Neural cell (in vitro differentiated cells): ENCODE results near the gene BPIFB6. TPM values are rescaled to one million over a fixed set of nuclear protein-coding genes. Genes with fewer than 3 reads are reported as not detected.

ENCODE experiments used
- H2AFZ ChIP-seq: fragments of 200-600, 300-800 bp; sonication (generic), shearing (Covaris generic); 2 replicates; pipeline ENCODE4 v1.6.0; 2014; ENCODE audit warnings: low read depth, mild to moderate bottlenecking, antibody characterized with exemption, low read length, moderate library complexity
- H3F3A ChIP-seq: fragments of 200-600 bp; shearing (Covaris generic); 2 replicates; pipeline ENCODE4 v1.6.1; 2016; ENCODE audit warnings: mild to moderate bottlenecking, moderate library complexity, mixed read lengths, antibody characterized with exemption, low read length; ENCODE audit not compliant: insufficient read depth, poor library complexity, severe bottlenecking
- H3K27ac ChIP-seq: fragments of 200-600, 300-800 bp; sonication (generic), shearing (Covaris generic); 2 replicates; pipeline ENCODE4 v1.5.1; 2014; ENCODE audit warnings: mild to moderate bottlenecking, low read length, moderate library complexity
- H3K27me3 ChIP-seq: fragments of 300-800, 200-600 bp; sonication (generic), shearing (Covaris generic); 2 replicates; pipeline ENCODE4 v1.6.0; 2014; ENCODE audit warnings: mild to moderate bottlenecking, low read depth, low read length, moderate library complexity; ENCODE audit not compliant: insufficient read depth
- H3K36me3 ChIP-seq: fragments of 300-800, 200-600 bp; sonication (generic), shearing (Covaris generic); 2 replicates; pipeline ENCODE4 v1.5.1; 2014; ENCODE audit warnings: mild to moderate bottlenecking, antibody characterized with exemption, low read length, moderate library complexity; ENCODE audit not compliant: insufficient read depth
- H3K4me2 ChIP-seq: fragments of 300-800, 200-600 bp; sonication (generic), shearing (Covaris generic); 2 replicates; pipeline ENCODE4 v1.6.0; 2014; ENCODE audit warnings: mild to moderate bottlenecking, low read length
- H3K4me3 ChIP-seq: fragments of 300-800, 200-600 bp; sonication (generic), shearing (Covaris generic); 2 replicates; pipeline ENCODE4 v1.5.1; 2014; ENCODE audit warnings: mild to moderate bottlenecking, low read length, moderate library complexity
- H3K79me2 ChIP-seq: fragments of 200-600 bp; shearing (Covaris generic); replicated peaks from 2 replicates; pipeline ENCODE4 v1.6.0; 2014; ENCODE audit warnings: mild to moderate bottlenecking, low read length, moderate library complexity; ENCODE audit not compliant: insufficient read depth
- H3K9ac ChIP-seq: fragments of 300-800, 200-600 bp; sonication (generic), shearing (Covaris generic); 2 replicates; pipeline ENCODE4 v1.6.1; 2016; ENCODE audit warnings: mild to moderate bottlenecking, low read length, mixed read lengths
- H3K9me2 ChIP-seq: fragments of 200-600 bp; shearing (Covaris generic); 2 replicates; pipeline ENCODE4 v1.6.1; 2016; ENCODE audit warnings: mild to moderate bottlenecking, low read length, mixed read lengths; ENCODE audit not compliant: insufficient read depth
- H3K9me3 ChIP-seq: fragments of 200-600, 300-800 bp; sonication (generic), shearing (Covaris generic); 2 replicates; pipeline ENCODE4 v1.6.1; 2016; ENCODE audit warnings: mild to moderate bottlenecking, mixed run types, low read length, moderate library complexity, mixed read lengths
- H4K20me1 ChIP-seq: fragments of 200-600 bp; shearing (Covaris generic); 2 replicates; pipeline ENCODE4 v1.6.1; 2016; ENCODE audit warnings: mild to moderate bottlenecking, mixed run types; ENCODE audit not compliant: insufficient read depth
- EP300 ChIP-seq: fragments of 450-650 bp; conservative IDR thresholded peaks from 2 replicates; pipeline ENCODE4 v1.6.1; 2014; ENCODE audit warnings: antibody characterized with exemption, mild to moderate bottlenecking, moderate library complexity; ENCODE audit not compliant: poor library complexity, severe bottlenecking
- EZH2 ChIP-seq: fragments of 200-600, 300-800 bp; shearing (Covaris generic), sonication (generic); IDR thresholded peaks from 2 replicates; pipeline ENCODE4 v1.6.1; 2014; ENCODE audit warnings: antibody characterized with exemption, low read length, borderline replicate concordance, mild to moderate bottlenecking; ENCODE audit not compliant: insufficient read depth, poor library complexity, severe bottlenecking
- POLR2AphosphoS5 ChIP-seq: IDR thresholded peaks from 2 replicates; pipeline ENCODE4 v1.6.1; 2012
- RAD21 ChIP-seq: fragments of 450-650 bp; conservative IDR thresholded peaks from 2 replicates; pipeline ENCODE4 v1.6.1; 2014; ENCODE audit warnings: antibody characterized with exemption, mild to moderate bottlenecking, moderate library complexity
- polyA plus RNA-seq: library from polyadenylated mRNA; depleted of rRNA; stranded (reverse); fragments of >200 nt; gene quantifications from 2 replicates; pipeline ENCODE4 v1.2.3, GENCODE V29; 2014
- TF ChIP-seq, protein P1 (sequence below): fragments of 450-650 bp; IDR thresholded peaks from 2 replicates; pipeline ENCODE4 v1.5.1; 2014; ENCODE audit warnings: antibody characterized with exemption, mild to moderate bottlenecking, moderate library complexity; ENCODE audit not compliant: poor library complexity, severe bottlenecking
- TF ChIP-seq, protein P2 (sequence below): IDR thresholded peaks from 2 replicates; pipeline ENCODE4 v1.6.1; 2012; ENCODE audit warnings: borderline replicate concordance

The BPIFB6 gene
- polyA plus RNA-seq, 1 donor from 2014 or later = not detected

DNA sequence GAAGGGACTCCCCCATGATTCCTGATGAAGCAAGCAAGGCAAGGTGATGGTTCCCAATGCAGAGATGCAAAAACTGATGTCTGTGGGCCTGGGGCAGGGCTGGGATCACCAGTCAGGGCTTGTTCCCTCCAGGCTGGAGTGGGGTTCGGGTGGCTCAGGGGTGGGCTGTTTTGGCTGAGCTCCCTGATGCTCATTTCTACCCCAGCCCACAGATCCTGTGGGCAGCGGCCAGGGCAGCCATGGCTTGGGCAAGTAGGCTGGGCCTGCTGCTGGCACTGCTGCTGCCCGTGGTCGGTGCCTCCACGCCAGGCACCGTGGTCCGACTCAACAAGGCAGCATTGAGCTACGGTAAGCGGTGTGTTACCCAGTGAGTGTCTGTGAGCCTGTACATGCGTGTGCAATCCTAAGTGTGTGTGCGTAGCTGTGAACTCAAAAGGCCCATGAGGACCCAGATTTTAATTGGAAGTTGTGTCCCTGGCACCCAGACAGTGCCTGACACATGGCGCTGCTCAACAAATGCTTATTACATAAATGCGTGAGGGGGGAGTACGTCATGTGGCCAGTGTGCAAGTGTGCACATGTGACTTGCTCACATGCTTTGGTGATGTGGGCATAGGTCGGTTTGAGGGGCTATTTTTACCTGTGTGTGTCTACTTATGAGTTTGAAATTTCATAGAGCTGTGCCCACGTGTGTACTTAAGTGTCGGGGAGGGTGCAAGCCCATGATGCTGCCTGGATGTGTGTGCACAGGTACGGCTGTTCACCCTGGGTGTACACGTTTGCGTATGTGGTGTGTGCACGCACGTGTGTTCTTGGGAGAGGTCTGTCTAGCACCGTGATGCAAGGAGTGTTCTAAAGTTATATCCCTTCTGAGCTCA, 22.9 kb upstream of the BPIFB6 start:
- Histone ChIP-seq H3K9me3 (peaks cover 3% of the 10 kb centered on the region), H3K27ac (no peak overlapping the region)
- TF ChIP-seq, protein P1, sequence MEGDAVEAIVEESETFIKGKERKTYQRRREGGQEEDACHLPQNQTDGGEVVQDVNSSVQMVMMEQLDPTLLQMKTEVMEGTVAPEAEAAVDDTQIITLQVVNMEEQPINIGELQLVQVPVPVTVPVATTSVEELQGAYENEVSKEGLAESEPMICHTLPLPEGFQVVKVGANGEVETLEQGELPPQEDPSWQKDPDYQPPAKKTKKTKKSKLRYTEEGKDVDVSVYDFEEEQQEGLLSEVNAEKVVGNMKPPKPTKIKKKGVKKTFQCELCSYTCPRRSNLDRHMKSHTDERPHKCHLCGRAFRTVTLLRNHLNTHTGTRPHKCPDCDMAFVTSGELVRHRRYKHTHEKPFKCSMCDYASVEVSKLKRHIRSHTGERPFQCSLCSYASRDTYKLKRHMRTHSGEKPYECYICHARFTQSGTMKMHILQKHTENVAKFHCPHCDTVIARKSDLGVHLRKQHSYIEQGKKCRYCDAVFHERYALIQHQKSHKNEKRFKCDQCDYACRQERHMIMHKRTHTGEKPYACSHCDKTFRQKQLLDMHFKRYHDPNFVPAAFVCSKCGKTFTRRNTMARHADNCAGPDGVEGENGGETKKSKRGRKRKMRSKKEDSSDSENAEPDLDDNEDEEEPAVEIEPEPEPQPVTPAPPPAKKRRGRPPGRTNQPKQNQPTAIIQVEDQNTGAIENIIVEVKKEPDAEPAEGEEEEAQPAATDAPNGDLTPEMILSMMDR = no peak
- no peak for TF ChIP-seq POLR2AphosphoS5
- TF ChIP-seq EP300 = no peak
- TF ChIP-seq, protein P2, sequence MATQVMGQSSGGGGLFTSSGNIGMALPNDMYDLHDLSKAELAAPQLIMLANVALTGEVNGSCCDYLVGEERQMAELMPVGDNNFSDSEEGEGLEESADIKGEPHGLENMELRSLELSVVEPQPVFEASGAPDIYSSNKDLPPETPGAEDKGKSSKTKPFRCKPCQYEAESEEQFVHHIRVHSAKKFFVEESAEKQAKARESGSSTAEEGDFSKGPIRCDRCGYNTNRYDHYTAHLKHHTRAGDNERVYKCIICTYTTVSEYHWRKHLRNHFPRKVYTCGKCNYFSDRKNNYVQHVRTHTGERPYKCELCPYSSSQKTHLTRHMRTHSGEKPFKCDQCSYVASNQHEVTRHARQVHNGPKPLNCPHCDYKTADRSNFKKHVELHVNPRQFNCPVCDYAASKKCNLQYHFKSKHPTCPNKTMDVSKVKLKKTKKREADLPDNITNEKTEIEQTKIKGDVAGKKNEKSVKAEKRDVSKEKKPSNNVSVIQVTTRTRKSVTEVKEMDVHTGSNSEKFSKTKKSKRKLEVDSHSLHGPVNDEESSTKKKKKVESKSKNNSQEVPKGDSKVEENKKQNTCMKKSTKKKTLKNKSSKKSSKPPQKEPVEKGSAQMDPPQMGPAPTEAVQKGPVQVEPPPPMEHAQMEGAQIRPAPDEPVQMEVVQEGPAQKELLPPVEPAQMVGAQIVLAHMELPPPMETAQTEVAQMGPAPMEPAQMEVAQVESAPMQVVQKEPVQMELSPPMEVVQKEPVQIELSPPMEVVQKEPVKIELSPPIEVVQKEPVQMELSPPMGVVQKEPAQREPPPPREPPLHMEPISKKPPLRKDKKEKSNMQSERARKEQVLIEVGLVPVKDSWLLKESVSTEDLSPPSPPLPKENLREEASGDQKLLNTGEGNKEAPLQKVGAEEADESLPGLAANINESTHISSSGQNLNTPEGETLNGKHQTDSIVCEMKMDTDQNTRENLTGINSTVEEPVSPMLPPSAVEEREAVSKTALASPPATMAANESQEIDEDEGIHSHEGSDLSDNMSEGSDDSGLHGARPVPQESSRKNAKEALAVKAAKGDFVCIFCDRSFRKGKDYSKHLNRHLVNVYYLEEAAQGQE = no peak

GRCh38 chr20:33009214-33010132, 22.0 kb upstream of the BPIFB6 start:
- H3K36me3 ChIP-seq = no peaks in the 10 kb centered on the region
- TF ChIP-seq EZH2 = no peak
- no peak for TF ChIP-seq RAD21
- H3K9me3 ChIP-seq = peaks cover 3% of the 10 kb centered on the region
- no peaks in the 10 kb centered on the region for H3K79me2 ChIP-seq
- no peak overlapping the region for H2AFZ ChIP-seq
- no peak overlapping the region for H3K4me2 ChIP-seq
- no peaks in the 10 kb centered on the region for H3K9me2 ChIP-seq
- no peaks in the 10 kb centered on the region for H3K27me3 ChIP-seq
- no peak overlapping the region for H3K27ac ChIP-seq
- H4K20me1 ChIP-seq = no peaks in the 10 kb centered on the region
- no peaks in the 10 kb centered on the region for H3F3A ChIP-seq
- H3K9ac ChIP-seq = no peak overlapping the region
- H3K4me3 ChIP-seq = no peak overlapping the region

More for the DNA sequence above, 22.9 kb upstream of the BPIFB6 start:
- Histone ChIP-seq H3K4me3 (no peak overlapping the region), H3K9ac (no peak overlapping the region), H3K4me2 (no peak overlapping the region), H3K79me2 (no peaks in the 10 kb centered on the region), H3F3A (no peaks in the 10 kb centered on the region), H3K27me3 (no peaks in the 10 kb centered on the region), H4K20me1 (no peaks in the 10 kb centered on the region), H3K36me3 (no peaks in the 10 kb centered on the region), H2AFZ (no peak overlapping the region), H3K9me2 (no peaks in the 10 kb centered on the region)
